Measurements from ENCODE around the gene ATP6V0A4. TPM values are rescaled to one million over a fixed set of nuclear protein-coding genes. Genes with fewer than 3 reads are reported as not detected.

The ATP6V0A4 gene
- total and polyA plus RNA-seq, 2 donors (not counting 1 experiment from before 2014, with no cell fraction given) = not detected

DNA sequence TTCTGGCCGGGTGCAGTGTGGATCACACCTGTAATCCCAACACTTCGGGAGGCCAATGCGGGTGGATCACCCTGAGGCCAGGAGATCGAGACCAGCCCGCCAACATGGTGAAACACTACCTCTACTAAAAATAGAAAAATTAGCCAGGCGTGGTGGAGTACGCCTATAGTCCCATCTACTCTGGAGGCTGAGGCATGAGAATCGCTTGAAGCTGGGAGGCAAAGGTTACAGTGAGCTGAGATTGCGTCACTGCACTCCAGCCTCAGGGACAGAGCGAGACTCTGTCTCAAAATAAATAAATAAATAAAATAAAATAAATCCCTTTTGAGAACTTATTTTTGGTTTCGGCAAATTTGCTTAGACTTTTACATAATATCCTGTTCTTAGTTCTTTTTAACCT lies 31.3 kb upstream of the ATP6V0A4 start:
- WGBS (ENCODE audit: insufficient coverage) = 77% methylated on average over 5 of the region's 11 CpGs
- peaks cover 0 to 3% (median 0%) of the 10 kb centered on the region in 3 donors for H3K9me3 ChIP-seq (ENCODE audit: control extremely low read depth in 1 of 3, control insufficient read depth in 2 of 3, insufficient read depth in 1 of 3, low read length in 2 of 3)
- intact Hi-C loops (cut with micrococcal nuclease) = no loop called here
- H3K27me3 ChIP-seq (replicated peaks in 1 of 4; ENCODE audit: control extremely low read depth in 1 of 4, control insufficient read depth in 3 of 4, insufficient read depth in 4 of 4, low read length in 3 of 4) = no peaks in the 10 kb centered on the region
- DNase-seq (no peak), ATAC-seq (ENCODE audit: low read depth) (no peak)
- H3K4me1 ChIP-seq (ENCODE audit: control insufficient read depth in 2 of 2, insufficient read depth in 2 of 2, low read length in 2 of 2) = no peaks in the 10 kb centered on the region
- peaks cover 14% of the 10 kb centered on the region for H3K27me3 Mint-ChIP-seq
- POLR2A ChIA-PET = no interaction called here
- H3K4me2 ChIP-seq (replicated peaks; ENCODE audit: low read depth, low read length, poor library complexity, severe bottlenecking) = no peak overlapping the region
- no peak overlapping the region for H3K27ac ChIP-seq (ENCODE audit: low read length in 2 of 2)
- H3K79me2 ChIP-seq (ENCODE audit: control insufficient read depth, insufficient read depth, low read length) = no peaks in the 10 kb centered on the region
- TF ChIP-seq EZH2 (IDR thresholded peaks at IDR 0.05; ENCODE audit: borderline replicate concordance, insufficient read depth, low read depth, low read length, poor library complexity, severe bottlenecking) = no peak
- TF ChIP-seq, protein P1, sequence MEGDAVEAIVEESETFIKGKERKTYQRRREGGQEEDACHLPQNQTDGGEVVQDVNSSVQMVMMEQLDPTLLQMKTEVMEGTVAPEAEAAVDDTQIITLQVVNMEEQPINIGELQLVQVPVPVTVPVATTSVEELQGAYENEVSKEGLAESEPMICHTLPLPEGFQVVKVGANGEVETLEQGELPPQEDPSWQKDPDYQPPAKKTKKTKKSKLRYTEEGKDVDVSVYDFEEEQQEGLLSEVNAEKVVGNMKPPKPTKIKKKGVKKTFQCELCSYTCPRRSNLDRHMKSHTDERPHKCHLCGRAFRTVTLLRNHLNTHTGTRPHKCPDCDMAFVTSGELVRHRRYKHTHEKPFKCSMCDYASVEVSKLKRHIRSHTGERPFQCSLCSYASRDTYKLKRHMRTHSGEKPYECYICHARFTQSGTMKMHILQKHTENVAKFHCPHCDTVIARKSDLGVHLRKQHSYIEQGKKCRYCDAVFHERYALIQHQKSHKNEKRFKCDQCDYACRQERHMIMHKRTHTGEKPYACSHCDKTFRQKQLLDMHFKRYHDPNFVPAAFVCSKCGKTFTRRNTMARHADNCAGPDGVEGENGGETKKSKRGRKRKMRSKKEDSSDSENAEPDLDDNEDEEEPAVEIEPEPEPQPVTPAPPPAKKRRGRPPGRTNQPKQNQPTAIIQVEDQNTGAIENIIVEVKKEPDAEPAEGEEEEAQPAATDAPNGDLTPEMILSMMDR (IDR thresholded peaks at IDR 0.05) = no peak
- no peaks in the 10 kb centered on the region for H3K4me1 Mint-ChIP-seq
- H3K9me3 Mint-ChIP-seq (ENCODE audit: insufficient read depth) = no peaks in the 10 kb centered on the region
- H3K36me3 ChIP-seq (replicated peaks in 1 of 2; ENCODE audit: control extremely low read depth in 1 of 2, control insufficient read depth in 1 of 2, extremely low read depth in 1 of 2, insufficient read depth in 2 of 2, low read length in 1 of 2) = no peaks in the 10 kb centered on the region
- H3K4me3 Mint-ChIP-seq = no peak overlapping the region
- H2AFZ ChIP-seq (ENCODE audit: insufficient read depth, low read depth, low read length, poor library complexity, severe bottlenecking) = no peak overlapping the region
- no peak overlapping the region for H3K27ac Mint-ChIP-seq
- CTCF ChIA-PET = no interaction called here
- H4K20me1 ChIP-seq (ENCODE audit: control insufficient read depth, insufficient read depth, low read length, poor library complexity, severe bottlenecking) = no peaks in the 10 kb centered on the region
- no peak overlapping the region for H3K4me3 ChIP-seq (ENCODE audit: control extremely low read depth in 1 of 5, extremely low read depth in 1 of 5, insufficient read depth in 1 of 5, low read depth in 2 of 5, low read length in 4 of 5)
- no peak overlapping the region for H3K9ac ChIP-seq (ENCODE audit: low read length)

DNA sequence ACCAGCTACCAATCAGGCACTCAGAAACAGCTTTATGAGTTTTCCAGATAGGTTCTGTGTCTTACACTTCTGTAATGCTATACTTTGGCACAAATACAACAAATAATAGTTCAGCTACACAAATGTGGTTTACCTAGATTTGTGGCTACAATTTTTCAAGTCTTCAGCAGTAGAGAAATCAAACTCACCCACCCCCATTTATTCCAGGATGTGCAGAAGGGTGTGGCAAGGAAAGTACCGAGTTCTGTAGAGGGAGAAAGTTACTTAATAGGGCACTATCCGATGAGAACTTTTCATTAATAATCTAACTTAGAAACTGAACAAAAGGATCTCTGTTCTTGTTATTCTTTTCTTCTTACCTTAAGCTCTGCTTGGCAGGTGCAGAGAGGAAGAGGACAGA lies 30.3 kb upstream of the ATP6V0A4 start:
- H3K27me3 ChIP-seq (replicated peaks in 1 of 4; ENCODE audit: control extremely low read depth in 1 of 4, control insufficient read depth in 3 of 4, insufficient read depth in 4 of 4, low read length in 3 of 4) = no peaks in the 10 kb centered on the region
- no CpG with 5 or more reads among the region's 2 CpGs for WGBS (ENCODE audit: insufficient coverage)
- no peaks in the 10 kb centered on the region for H3K4me1 Mint-ChIP-seq
- H4K20me1 ChIP-seq (ENCODE audit: control insufficient read depth, insufficient read depth, low read length, poor library complexity, severe bottlenecking) = no peaks in the 10 kb centered on the region
- no peaks in the 10 kb centered on the region for H3K4me1 ChIP-seq (ENCODE audit: control insufficient read depth in 2 of 2, insufficient read depth in 2 of 2, low read length in 2 of 2)
- no peaks in the 10 kb centered on the region for H3K36me3 ChIP-seq (replicated peaks in 1 of 2; ENCODE audit: control extremely low read depth in 1 of 2, control insufficient read depth in 1 of 2, extremely low read depth in 1 of 2, insufficient read depth in 2 of 2, low read length in 1 of 2)
- intact Hi-C loops (cut with micrococcal nuclease) = no loop called here
- no peak overlapping the region for H3K4me3 Mint-ChIP-seq
- ChIA-PET CTCF (no interaction called here), POLR2A (no interaction called here)
- no peak overlapping the region for H2AFZ ChIP-seq (ENCODE audit: insufficient read depth, low read depth, low read length, poor library complexity, severe bottlenecking)
- no peak overlapping the region for H3K4me3 ChIP-seq (ENCODE audit: control extremely low read depth in 1 of 5, extremely low read depth in 1 of 5, insufficient read depth in 1 of 5, low read depth in 2 of 5, low read length in 4 of 5)
- no peaks in the 10 kb centered on the region for H3K9me3 Mint-ChIP-seq (ENCODE audit: insufficient read depth)
- peaks cover 0 to 3% (median 0%) of the 10 kb centered on the region in 3 donors for H3K9me3 ChIP-seq (ENCODE audit: control extremely low read depth in 1 of 3, control insufficient read depth in 2 of 3, insufficient read depth in 1 of 3, low read length in 2 of 3)
- no peak overlapping the region for H3K4me2 ChIP-seq (replicated peaks; ENCODE audit: low read depth, low read length, poor library complexity, severe bottlenecking)
- no peak for DNase-seq
- no peaks in the 10 kb centered on the region for H3K79me2 ChIP-seq (ENCODE audit: control insufficient read depth, insufficient read depth, low read length)
- no peak overlapping the region for H3K27ac ChIP-seq (ENCODE audit: low read length in 2 of 2)
- H3K27me3 Mint-ChIP-seq = peaks cover 8% of the 10 kb centered on the region
- ATAC-seq (ENCODE audit: low read depth) = no peak
- no peak overlapping the region for H3K9ac ChIP-seq (ENCODE audit: low read length)
- no peak for TF ChIP-seq EZH2 (IDR thresholded peaks at IDR 0.05; ENCODE audit: borderline replicate concordance, insufficient read depth, low read depth, low read length, poor library complexity, severe bottlenecking)
- TF ChIP-seq, protein P1 (IDR thresholded peaks at IDR 0.05) = no peak
- H3K27ac Mint-ChIP-seq = no peak overlapping the region

Measured in B cell (primary cell).